ENCODE data around the gene SLC16A11.

DNA sequence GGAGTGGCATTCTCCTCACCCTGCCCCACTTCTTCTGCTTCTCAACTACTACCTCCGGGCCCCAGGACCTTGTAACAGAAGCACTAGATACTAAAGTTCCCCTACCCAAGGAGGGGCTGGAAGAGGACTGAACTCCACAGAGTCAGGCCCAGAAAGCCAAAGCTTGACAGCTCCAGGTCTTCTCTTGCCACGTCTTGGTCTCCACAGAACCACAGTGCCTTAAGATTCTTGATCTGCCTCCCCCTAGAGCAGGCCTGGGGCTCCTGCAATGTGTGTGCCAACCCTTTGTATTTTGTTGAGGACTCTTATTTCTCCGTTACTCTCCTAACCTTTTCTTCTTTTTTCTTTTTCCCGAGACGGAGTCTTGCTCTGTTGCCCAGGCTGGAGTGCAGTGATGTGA, 4.1 kb downstream of the SLC16A11 start:
- no peak for TF ChIP-seq POLR2A (IDR thresholded peaks at IDR 0.05)
- TF ChIP-seq, protein P1, sequence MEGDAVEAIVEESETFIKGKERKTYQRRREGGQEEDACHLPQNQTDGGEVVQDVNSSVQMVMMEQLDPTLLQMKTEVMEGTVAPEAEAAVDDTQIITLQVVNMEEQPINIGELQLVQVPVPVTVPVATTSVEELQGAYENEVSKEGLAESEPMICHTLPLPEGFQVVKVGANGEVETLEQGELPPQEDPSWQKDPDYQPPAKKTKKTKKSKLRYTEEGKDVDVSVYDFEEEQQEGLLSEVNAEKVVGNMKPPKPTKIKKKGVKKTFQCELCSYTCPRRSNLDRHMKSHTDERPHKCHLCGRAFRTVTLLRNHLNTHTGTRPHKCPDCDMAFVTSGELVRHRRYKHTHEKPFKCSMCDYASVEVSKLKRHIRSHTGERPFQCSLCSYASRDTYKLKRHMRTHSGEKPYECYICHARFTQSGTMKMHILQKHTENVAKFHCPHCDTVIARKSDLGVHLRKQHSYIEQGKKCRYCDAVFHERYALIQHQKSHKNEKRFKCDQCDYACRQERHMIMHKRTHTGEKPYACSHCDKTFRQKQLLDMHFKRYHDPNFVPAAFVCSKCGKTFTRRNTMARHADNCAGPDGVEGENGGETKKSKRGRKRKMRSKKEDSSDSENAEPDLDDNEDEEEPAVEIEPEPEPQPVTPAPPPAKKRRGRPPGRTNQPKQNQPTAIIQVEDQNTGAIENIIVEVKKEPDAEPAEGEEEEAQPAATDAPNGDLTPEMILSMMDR (IDR thresholded peaks at IDR 0.05), result no peak

Data from right lobe of liver (tissue), 4 donors.